DMS79 (cell line): ENCODE results near the gene AGPAT3.

Source experiments
- DNase-seq: peaks from one replicate; lab custom pipeline; 2025; lab: John Stamatoyannopoulos, UW

Gene AGPAT3

DNA sequence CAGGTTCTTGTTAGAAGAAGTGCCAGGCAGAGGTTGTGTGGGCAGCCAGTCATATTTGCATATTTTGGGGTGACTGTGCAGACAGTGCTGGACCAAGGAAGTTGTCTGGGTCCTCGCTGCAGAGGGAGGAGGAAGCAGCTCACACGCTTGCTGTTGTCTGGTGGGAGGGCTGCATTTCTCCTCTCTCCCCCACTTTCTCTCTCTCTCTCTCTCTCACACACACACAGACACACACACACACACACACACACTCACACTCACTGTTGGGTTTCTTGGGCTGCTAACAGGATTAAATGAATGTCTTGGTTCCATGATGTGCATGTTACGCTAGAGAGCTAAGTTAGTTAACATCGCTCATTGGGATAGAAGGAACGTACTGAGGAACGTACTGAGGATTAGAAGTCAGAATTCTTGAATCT lies 72.9 kb downstream of the AGPAT3 start:
- DNase-seq, result no peak

DNA sequence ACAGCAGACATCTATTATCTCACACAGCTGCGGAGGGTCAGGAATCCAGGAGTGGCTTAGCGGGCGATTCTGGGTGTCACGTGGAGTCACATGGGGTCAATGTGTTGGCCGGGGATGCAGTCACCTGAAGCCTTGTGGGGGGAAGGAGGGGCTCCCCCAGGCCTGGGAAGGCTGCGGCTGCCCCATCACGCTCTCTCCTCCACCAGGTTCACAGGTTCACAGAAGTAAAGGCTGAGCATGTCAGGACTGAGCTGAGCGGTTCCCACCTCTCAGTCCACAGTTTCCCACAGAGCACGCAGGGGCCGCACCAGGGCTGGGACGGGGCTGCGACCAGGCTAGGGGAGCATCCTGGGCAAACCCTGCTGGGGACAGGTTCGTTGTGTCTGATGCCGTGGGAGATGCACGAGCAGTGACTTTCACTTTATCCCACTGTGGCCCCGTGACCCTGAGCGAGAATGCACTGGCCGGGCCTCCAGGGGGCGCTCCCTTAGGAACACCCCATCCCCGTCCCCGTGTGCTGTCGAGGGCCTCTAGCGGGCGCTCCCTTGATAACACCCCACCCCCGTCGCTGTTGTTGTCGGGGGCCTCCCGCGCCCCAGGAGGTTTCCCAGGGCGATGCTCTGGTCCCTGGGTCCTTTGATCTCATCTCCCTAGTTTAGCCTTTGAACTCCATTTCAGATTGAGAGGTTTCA lies 73.9 kb downstream of the AGPAT3 start:
- DNase-seq, result no peak

DNA sequence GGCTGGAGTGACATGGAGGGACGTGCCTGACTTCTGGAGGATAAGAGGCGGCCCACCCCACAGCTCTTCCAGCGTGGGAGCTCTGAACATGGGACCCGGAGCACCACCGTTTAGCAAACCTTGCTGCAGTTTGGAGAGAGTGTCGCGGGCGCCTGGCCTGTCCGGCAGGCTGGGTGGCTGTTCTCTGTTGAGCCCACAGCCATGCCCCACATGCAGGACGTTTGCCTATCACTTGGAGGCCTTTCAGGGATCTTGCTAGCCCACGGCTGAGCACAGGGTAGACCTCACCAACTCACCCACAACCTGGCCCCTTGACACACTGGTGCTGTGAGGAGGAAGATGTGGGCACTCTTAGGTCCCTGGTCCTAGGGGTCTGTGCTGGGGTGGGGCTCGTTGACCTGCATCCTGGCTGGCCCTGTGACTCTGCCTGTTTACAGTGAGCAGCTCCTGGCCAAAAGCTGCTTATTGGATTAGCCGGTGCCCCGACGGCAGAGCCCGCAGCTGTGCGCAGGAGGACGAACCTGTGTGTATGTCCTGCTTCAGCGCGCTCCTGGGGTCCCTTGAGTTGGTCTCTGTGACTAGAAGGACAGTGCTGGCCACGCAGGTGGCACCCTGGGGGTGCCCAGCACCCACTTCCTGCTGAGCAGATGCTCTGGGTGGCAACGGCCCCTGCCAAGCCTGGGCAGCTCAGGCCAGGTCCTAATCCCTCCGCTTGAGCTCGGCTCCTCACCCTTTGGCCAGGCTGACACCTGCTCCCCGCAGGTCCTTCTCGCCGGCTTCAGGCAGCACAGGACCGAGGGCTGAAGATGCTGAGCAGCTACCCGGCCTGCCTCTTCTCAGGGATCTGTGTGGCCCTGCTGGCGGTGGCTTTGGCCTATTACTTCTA lies 74.7 kb downstream of the AGPAT3 start:
- no peak for DNase-seq

DNA sequence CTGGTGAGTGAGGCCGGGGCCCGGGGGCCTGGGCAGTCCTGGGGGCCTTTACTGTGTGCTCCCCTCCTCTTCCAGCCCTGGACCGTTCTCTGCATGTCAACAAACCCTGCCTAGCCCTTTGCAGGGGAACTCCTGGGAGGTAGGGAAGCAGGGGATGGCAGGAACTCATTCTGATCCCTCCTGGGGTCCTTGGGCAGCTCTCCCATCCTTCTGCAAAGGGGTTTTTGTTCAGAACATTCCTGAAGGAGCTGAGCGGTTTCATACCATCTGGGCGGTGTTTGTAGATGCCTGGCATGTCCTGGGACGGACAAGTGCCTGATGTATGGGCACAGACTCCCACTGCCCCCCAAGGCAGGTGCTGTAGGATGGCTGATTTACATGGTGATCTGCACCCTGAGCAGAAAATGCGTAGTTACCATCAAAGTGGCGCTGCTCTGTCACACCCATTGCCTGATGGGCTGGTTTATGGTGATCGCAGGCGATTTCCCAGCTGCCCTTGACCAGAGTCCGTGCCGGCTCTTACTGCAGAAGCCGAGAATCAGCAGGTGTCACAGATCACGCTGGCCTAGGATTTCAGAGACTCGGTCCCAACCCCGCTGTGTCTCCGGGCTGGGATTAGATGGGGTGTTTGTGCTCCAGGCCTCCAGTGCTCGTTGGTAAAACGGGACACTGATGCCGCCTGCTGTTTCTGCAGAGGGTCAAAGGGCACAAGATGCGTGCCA lies 75.5 kb downstream of the AGPAT3 start:
- DNase-seq, result no peak

DNA sequence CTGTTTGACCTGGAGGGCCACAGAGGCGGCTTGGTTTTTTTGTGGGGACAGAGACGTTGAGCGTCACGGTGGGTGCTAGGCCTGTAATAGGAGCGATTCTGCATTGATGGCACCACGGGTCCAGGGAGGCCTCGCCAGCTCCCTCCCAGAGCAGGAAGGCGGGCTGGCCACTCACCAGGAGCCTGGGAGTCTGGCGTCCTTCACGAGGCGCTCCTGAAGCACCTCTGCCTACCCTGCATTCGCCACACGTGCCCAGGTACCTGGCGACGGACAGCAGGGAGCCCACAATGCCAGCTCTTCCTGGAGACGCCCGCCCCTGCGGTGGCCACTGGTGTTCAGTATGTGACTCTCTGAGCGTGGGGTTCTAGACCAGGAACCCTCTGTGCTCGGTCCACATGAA lies 77.2 kb downstream of the AGPAT3 start:
- DNase-seq, result no peak

DNA sequence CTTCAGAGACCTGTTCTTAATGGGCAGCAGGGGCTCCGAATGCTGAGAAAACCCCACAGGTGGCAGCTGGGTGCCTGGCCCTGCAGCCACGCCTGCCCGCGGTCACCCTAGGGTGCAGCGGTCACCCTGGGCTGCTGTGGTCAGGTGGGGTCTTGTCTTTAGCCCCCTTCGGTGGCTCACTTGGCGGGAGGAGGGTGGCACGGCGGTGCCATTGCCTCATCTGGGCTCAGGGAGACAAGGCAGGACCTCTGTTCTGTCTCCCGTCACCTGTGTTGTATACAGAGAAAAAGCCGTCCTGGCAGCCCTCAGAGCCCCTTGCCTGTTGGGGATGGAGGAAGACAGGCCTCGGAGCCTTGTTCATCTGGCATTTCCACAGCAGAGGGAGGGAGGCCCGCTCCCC lies 77.6 kb downstream of the AGPAT3 start:
- DNase-seq, result no peak

DNA sequence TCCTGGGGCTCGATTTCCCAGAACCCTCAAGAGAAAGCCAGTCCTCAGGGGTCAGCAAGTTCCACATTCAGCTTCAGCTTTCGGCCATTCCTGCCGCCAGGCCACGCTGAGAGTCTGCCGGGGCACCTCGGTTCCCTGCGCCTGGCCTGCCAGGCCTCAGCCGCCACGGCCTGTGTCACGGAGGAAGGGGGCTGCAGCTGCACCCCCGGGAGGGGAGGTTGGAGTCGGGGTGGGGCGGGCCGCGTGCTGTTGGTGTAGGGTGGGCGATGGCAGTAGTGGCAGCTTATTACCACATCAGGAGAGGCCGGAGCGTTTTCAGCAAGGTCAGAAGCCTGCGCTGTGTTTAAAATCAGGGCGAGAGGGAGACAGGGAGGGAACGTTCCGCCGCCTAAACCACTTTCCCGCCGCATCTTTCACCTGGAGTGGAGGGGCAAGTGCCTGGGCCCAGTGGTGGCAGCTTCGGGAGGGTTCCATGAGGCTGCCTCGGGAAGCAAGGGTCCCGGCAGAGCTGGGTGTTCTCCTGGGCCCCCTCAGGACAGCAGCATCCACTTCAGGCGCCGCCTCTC lies 78.6 kb downstream of the AGPAT3 start:
- DNase-seq, result no peak

DNA sequence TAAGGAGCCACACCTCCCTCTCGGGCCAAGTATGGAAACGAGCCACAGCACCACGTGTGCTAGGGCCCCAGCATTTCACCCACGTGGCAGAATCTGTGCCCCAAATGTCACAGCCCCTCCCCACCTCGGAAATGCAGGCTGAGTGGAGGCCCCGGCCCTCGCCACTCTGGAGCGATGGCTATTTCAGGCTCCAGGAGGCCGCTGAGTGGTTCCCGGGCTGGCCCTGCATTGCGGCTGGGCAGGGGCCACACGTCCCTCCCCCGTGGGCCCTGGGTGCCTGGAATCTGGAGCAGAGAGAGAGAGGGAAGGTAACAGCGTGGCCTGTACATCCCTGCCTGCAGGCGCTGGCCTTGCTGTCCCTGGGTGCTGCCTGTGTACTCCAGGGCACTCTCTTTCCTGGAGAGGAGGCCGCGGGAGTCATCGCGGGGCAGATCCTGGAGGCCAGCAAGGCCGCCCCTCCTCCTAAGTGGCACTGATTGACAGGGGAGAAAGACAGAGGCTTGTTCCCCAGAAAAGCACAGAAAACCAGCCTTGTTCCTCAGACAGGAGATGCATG lies 79.1 kb downstream of the AGPAT3 start:
- DNase-seq, result no peak

DNA sequence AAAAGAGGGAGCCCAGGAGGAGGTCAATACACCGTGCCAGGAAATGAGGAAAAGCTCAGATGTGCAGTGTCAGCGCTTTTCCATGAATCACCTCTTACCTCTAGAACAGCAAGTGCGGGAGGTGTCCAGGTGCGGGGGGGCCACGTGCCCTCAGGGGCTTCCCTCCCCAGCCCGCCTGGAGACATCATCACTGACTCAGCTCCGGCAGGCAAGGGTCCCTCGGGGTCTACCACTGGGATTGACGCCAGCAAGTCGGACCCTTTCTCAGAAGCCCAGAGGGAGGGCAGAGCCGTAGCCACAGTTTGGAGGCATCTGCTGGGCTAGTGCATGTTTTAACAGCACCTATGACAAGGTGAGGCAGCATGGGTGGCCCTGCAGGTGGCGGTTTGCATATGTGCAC lies 79.7 kb downstream of the AGPAT3 start:
- no peak for DNase-seq

DNA sequence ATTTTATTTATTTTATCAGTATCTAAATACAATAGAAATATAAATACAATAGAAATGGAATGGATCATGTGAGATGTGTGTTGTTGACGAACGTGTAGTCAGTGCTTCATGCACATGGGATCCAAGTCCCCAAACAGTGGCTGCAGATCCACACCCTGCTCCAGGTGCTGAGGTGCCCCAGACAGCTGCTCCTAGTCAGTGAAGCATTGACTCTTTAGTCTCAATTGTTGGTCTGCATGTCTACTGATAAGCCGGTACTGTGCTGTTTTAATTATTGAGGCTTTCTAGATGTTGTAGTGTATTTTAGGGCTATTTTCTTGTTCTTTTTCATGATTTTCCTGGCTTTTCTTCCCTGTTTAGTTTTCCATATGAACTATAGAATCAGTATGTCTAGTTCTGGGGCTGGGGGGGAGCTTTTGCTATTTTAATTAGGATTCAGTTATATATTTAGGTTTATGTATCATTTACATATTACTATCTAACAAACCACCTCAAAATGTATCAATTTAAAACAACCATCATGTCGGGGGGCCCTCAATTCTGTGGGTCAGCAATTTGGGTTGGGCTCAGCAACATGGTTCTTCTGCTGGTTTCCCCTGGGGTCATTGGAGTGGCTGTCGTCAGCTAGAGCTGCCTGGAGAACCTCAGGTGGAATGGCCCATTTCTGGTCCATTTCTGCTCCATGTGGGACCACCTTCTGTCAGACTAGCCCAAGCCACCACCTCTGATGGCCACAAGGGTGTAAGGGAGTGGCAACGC lies 83.9 kb downstream of the AGPAT3 start:
- no peak for DNase-seq

DNA sequence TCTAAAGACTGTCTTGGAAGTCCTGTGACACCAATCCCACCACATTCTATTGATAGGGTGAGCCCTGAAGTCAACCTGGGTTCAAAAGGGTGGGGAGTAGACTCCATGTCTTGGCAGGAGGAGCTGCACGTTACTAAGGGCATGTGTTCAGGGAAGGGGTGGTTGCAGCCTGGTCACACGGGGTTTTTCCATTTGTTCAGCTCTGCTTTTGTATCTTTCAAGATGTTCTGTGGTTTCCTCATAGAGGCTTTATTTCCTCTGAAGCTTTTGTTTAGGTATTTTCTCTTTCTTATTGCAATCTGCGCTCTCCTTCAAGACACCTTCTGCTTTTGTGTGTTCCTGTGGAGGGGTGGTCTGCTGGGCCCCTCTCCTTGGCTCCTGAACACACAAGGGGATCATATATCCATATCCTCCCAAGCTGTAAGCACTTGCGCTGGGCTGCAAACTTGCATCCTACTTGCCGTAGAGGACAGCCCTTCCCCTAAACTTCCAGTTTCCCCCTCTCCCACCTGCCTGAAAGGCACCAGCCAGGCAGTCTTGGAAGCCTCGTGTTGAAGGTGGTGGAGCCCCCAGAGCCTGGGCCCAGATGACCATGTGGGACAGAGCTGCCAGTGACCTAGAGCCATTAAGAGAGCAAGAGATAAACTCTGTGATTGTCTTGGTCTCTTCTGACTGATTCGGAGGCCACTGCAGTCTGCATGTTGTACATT lies 84.6 kb downstream of the AGPAT3 start:
- no peak for DNase-seq

DNA sequence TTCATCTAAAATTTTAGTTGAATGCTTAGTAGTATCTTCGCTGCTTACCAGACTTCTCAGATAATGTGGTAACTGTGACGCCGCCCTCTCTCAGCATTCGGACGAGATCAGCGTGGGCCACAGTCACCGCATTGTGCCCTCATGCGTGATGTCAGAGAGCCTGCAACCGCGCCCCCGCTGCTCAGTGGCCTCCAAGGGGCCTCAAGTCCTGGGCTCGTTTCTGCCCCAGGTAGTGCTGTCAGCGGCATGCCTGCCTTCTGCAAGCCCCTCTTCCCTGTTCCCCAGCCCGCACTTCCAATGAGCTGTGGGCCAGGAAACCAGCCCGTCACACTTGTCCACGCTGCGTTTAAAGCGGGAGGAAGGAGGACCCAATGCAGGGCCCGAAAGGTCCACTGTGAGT lies 85.5 kb downstream of the AGPAT3 start:
- DNase-seq, result no peak

DNA sequence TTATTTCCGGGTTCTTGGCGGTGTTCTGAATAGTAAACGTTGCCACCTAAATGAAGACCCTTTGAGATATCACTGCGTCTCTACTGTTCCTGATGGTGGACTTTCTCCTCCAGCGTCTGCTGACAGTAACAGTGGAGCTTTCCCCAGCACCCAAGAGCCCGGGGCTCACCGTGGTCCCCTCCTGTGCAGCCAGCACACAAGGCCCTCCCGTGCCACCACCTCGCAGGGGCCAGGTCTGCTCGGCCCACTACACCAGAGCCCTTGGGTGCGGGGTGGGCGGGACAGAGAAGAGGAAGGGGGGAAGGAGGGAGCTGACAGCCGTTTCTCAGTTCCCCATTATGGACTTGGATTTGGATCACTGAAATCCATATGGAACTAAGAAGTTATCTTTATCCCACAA lies 85.9 kb downstream of the AGPAT3 start:
- no peak for DNase-seq

DNA sequence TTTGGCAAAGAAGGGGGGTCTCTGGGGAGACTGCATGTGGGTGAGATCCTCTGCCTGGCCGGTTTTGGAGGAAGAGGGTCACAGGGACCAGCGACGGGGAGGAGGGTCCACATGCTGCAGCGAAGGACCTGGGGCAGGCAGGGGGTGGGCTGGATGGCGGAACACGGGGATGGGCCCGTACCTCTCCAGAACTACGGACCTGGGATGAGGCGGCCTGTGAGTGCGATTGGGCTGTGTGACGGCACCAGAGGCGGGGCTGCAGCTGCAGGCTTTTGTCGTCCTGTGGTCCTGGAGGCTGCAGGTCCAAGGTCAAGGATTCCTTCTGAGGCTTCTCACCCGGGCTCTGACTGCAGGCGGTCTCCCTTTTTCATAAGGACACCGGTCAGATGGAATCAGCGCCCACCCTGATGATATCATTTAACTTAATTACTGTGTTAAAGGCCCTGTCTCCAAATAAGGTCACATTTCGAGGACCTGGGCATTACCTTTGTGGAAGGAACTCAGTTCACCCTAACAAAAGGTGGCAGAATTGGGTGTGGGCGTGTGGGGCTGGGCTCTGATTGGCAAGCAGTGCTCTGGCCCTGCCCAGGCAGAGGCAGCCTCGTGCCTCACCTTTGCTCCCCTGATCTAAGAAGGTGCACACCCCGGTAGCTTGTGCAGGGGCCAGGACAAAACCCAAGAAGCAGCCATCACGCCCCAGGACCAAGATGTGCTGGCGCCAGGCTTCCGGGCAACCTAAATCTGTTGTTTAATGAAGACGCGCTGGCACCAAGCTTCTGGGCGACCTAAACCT lies 87.1 kb downstream of the AGPAT3 start:
- DNase-seq, result no peak

DNA sequence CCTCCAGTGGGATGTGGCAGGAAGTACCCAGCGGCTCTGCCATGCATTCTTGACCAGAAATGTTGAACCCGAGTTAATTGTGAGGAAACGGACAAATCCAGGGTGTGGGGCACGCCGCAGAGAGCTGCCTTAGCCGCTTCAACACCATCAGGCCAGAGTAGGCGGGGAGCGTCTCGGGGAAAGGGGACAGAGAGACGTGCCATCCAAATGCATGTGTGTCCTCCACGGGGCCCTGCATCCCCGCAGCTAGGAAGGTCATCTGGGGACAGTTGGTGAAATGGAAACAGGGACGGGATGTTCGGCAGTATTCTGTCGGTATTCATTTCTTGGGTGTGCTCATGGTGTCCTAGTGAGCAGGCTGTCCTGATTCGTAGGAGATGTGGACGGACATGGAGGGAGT lies 88.0 kb downstream of the AGPAT3 start:
- DNase-seq, result no peak

DNA sequence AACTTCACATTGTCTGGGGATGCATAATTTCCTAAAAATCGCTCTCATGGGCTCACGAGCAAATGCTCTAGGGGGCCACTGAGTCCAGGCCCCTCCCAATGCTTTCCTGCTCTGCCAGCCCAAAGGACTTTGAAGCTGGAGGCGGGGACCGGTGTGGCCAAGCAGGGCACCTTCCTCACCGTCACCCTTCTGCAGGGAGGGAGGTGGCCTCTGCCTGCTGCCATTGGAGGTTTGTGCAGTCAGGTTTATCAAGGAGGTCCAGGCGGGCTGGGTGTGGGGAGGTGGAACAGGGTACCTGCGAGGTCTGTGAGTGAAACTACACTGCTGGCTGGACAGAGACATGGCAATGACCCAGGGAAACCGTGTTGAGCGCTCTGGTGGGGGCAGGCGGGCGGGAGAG lies 89.0 kb downstream of the AGPAT3 start:
- DNase-seq, result no peak

DNA sequence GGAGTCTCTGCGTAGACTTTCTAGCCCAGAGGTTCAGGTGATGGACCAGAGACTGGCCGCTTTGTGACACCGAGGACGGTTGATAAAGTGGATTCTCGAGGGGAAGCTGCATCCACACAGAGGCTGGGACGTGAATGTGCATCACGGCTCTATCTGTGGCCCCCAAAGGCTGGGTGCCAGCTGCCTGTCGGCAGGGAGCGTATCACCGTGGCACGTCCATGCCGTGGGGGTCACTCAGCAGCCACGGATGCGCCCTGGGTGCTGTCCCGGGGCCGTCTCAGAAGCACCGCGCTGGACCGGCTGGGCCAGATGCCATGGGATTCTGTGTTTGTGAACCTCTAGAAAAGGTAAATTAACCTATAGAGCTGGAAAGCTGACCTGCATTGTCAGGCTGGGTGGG lies 89.9 kb downstream of the AGPAT3 start:
- DNase-seq, result no peak

DNA sequence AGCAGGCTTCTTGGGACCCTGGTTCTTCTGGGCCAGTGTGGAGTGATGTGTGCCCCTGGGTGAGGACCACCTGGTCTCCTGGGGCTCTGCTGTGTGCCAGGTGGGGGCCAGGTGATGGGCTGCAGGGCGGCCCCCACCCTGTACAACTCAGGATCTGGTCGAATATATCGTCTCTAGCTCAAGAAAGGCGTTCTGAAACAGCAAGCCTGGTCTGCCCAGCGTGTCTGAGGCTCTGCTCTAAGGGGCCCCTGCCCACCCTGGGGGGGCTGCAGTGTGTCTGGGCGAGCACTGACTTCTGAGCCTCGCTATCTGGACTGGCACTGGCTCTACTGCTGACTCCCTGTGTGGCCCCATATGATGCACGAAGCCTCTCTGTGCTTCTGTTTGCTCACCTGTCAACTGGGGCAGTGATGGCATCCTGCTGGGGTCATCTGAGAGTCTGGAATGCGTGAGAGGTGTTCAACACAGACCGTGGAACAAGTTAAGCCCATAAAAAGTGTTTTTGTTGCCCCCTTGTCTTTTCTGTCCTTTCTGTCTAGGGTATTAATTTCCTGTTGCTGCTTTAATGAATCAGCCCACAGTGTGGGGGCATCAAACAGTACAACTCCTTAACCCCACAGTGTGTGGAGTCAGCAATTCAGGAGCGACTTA lies 91.1 kb downstream of the AGPAT3 start:
- no peak for DNase-seq

DNA sequence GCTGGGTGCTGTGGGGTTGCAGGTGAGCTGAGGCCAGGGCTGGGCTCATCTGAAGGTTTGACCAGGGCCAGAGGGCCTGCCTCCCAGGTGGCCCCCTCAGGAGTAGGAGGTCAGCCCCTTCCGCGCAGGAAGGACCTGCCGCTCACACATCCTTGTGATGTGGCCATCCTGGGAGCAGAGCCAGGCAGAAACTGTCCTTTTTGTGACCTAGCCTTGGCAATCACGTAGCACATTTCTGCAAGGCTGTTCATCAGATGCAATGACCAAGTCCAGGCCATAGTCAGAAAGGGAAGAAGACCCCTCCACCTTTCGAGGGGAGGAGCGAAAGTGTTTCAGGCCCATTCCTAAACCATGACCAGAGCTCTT lies 91.6 kb downstream of the AGPAT3 start:
- DNase-seq, result no peak
